ENCODE measurements around the gene MERTK.
A peak's percentile ranks its signal among the peaks of the same experiment; 100 is the strongest.

Gene MERTK

GRCh38 chr2:111946294-111947114, 48.1 kb downstream of the MERTK start:
- Histone ChIP-seq H3K27ac (ENCODE audit: low read depth, low read length) (peak overlapping the region; percentile 31), H3K27me3 (ENCODE audit: control insufficient read depth, insufficient read depth, low read length) (no peaks in the 10 kb centered on the region), H3K9me3 (ENCODE audit: control insufficient read depth, insufficient read depth, low read length) (no peaks in the 10 kb centered on the region), H3K9ac (ENCODE audit: low read depth, low read length) (no peak overlapping the region), H3K4me1 (ENCODE audit: control insufficient read depth, insufficient read depth, low read length) (no peaks in the 10 kb centered on the region), H3K36me3 (ENCODE audit: control insufficient read depth, insufficient read depth, low read length) (peaks cover 10% of the 10 kb centered on the region), H3K4me3 (ENCODE audit: low read depth, low read length) (no peak overlapping the region)

GRCh38 chr2:111947219-111947618, 48.8 kb downstream of the MERTK start:
- Histone ChIP-seq H3K9me3 (ENCODE audit: control insufficient read depth, insufficient read depth, low read length) (no peaks in the 10 kb centered on the region), H3K27ac (ENCODE audit: low read depth, low read length) (no peak overlapping the region), H3K4me3 (ENCODE audit: low read depth, low read length) (no peak overlapping the region), H3K4me1 (ENCODE audit: control insufficient read depth, insufficient read depth, low read length) (no peaks in the 10 kb centered on the region), H3K36me3 (ENCODE audit: control insufficient read depth, insufficient read depth, low read length) (peaks cover 10% of the 10 kb centered on the region), H3K9ac (ENCODE audit: low read depth, low read length) (no peak overlapping the region), H3K27me3 (ENCODE audit: control insufficient read depth, insufficient read depth, low read length) (no peaks in the 10 kb centered on the region)

- Histone ChIP-seq H3K9me3 (ENCODE audit: control insufficient read depth, insufficient read depth, low read length) (no peaks in the 10 kb centered on the region), H3K27me3 (ENCODE audit: control insufficient read depth, insufficient read depth, low read length) (no peaks in the 10 kb centered on the region), H3K36me3 (ENCODE audit: control insufficient read depth, insufficient read depth, low read length) (peaks cover 10% of the 10 kb centered on the region), H3K27ac (ENCODE audit: low read depth, low read length) (no peak overlapping the region), H3K9ac (ENCODE audit: low read depth, low read length) (no peak overlapping the region), H3K4me1 (ENCODE audit: control insufficient read depth, insufficient read depth, low read length) (no peaks in the 10 kb centered on the region), H3K4me3 (ENCODE audit: low read depth, low read length) (no peak overlapping the region)
Observed at GRCh38 chr2:111948832-111949231, 50.4 kb downstream of the MERTK start.

DNA sequence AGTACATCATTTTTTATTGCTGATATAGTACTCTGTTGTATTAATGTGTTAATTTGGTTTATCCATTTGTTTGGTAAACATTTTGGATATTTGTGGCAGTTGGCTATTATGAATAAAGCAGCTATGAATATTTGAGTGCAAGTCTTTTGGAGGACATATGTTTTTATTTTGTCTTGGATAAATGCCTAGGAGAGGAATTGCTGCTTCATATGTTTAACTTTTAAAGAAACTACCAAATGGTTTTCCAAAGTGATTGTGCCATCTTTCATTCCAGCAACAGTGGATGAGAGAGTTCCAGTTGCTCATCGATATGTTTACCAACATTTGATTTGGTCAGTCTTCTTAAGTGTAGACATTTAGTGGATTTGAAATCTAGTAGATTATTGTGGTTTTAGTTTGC, 51.8 kb downstream of the MERTK start:
- H3K9me3 ChIP-seq (ENCODE audit: control insufficient read depth, insufficient read depth, low read length), result no peaks in the 10 kb centered on the region
- H3K4me1 ChIP-seq (ENCODE audit: control insufficient read depth, insufficient read depth, low read length), result peaks cover 4% of the 10 kb centered on the region; the same call in 1 of the 2 replicates
- no peaks in the 10 kb centered on the region for H3K27me3 ChIP-seq (ENCODE audit: control insufficient read depth, insufficient read depth, low read length)

GRCh38 chr2:111951486-111951885, 53.1 kb downstream of the MERTK start:
- Histone ChIP-seq H3K4me3 (ENCODE audit: low read depth, low read length) (no peak overlapping the region), H3K27ac (ENCODE audit: low read depth, low read length) (no peak overlapping the region), H3K4me1 (ENCODE audit: control insufficient read depth, insufficient read depth, low read length) (peaks cover 4% of the 10 kb centered on the region; the same call in 1 of the 2 replicates), H3K27me3 (ENCODE audit: control insufficient read depth, insufficient read depth, low read length) (no peaks in the 10 kb centered on the region), H3K36me3 (ENCODE audit: control insufficient read depth, insufficient read depth, low read length) (peaks cover 10% of the 10 kb centered on the region; the same call in 1 of the 2 replicates), H3K9me3 (ENCODE audit: control insufficient read depth, insufficient read depth, low read length) (no peaks in the 10 kb centered on the region), H3K9ac (ENCODE audit: low read depth, low read length) (no peak overlapping the region)

More for the DNA sequence above, 51.8 kb downstream of the MERTK start:
- H3K9ac ChIP-seq (ENCODE audit: low read depth, low read length), result no peak overlapping the region
- no peak overlapping the region for H3K27ac ChIP-seq (ENCODE audit: low read depth, low read length)
- no peak overlapping the region for H3K4me3 ChIP-seq (ENCODE audit: low read depth, low read length)
- peaks cover 10% of the 10 kb centered on the region for H3K36me3 ChIP-seq (ENCODE audit: control insufficient read depth, insufficient read depth, low read length)

- Histone ChIP-seq H3K36me3 (ENCODE audit: control insufficient read depth, insufficient read depth, low read length) (0 out of 2 replicates have a peak, but pooled peaks cover 5% of the 10 kb centered on the region), H3K9ac (ENCODE audit: low read depth, low read length) (no peak overlapping the region), H3K4me1 (ENCODE audit: control insufficient read depth, insufficient read depth, low read length) (peaks cover 4% of the 10 kb centered on the region; the same call in 1 of the 2 replicates), H3K4me3 (ENCODE audit: low read depth, low read length) (no peak overlapping the region), H3K27ac (ENCODE audit: low read depth, low read length) (no peak overlapping the region), H3K27me3 (ENCODE audit: control insufficient read depth, insufficient read depth, low read length) (no peaks in the 10 kb centered on the region), H3K9me3 (ENCODE audit: control insufficient read depth, insufficient read depth, low read length) (no peaks in the 10 kb centered on the region)
Observed at GRCh38 chr2:111952871-111953452, 54.6 kb downstream of the MERTK start.

GRCh38 chr2:111954602-111955332, 56.4 kb downstream of the MERTK start:
- no peak overlapping the region for H3K4me3 ChIP-seq (ENCODE audit: low read depth, low read length)
- no peaks in the 10 kb centered on the region for H3K27me3 ChIP-seq (ENCODE audit: control insufficient read depth, insufficient read depth, low read length)
- H3K36me3 ChIP-seq (ENCODE audit: control insufficient read depth, insufficient read depth, low read length), result no peaks in the 10 kb centered on the region
- no peak overlapping the region for H3K9ac ChIP-seq (ENCODE audit: low read depth, low read length)
- H3K4me1 ChIP-seq (ENCODE audit: control insufficient read depth, insufficient read depth, low read length), result peaks cover 4% of the 10 kb centered on the region; the same call in 1 of the 2 replicates
- no peak overlapping the region for H3K27ac ChIP-seq (ENCODE audit: low read depth, low read length)
- H3K9me3 ChIP-seq (ENCODE audit: control insufficient read depth, insufficient read depth, low read length), result no peaks in the 10 kb centered on the region

DNA sequence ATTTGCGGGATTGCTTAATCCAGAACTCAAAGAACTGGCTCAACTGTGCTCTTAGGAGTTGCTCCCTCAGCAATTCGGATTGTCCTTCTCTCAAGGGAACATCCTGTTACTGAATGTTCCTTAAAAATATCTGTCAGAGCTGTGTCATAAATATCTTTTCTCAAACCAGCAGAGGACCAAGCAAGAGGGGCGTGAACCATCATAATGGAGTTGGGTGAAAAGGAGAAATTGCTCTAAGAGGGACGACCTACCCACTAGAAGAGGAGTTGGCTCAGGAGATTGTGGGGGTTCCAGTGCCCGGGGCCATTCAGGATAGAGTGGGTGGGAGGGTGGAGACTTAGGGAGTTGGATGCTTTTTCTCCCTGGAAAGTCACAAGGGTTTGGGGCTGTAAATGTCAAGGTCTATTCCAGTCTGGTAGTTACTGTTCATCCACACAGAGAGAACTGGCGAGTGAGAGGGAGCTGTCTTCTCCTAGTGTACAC, 59.5 kb downstream of the MERTK start:
- H3K27ac ChIP-seq (ENCODE audit: low read depth, low read length), result no peak overlapping the region
- no peaks in the 10 kb centered on the region for H3K27me3 ChIP-seq (ENCODE audit: control insufficient read depth, insufficient read depth, low read length)
- peaks cover 4% of the 10 kb centered on the region; the same call in 1 of the 2 replicates for H3K4me1 ChIP-seq (ENCODE audit: control insufficient read depth, insufficient read depth, low read length)
- no peaks in the 10 kb centered on the region for H3K9me3 ChIP-seq (ENCODE audit: control insufficient read depth, insufficient read depth, low read length)
- no peaks in the 10 kb centered on the region for H3K36me3 ChIP-seq (ENCODE audit: control insufficient read depth, insufficient read depth, low read length)
- no peak overlapping the region for H3K9ac ChIP-seq (ENCODE audit: low read depth, low read length)
- H3K4me3 ChIP-seq (ENCODE audit: low read depth, low read length), result no peak overlapping the region

GRCh38 chr2:111958901-111959300, 60.5 kb downstream of the MERTK start:
- no peaks in the 10 kb centered on the region for H3K36me3 ChIP-seq (ENCODE audit: control insufficient read depth, insufficient read depth, low read length)
- no peaks in the 10 kb centered on the region for H3K27me3 ChIP-seq (ENCODE audit: control insufficient read depth, insufficient read depth, low read length)
- H3K9me3 ChIP-seq (ENCODE audit: control insufficient read depth, insufficient read depth, low read length), result no peaks in the 10 kb centered on the region
- H3K4me3 ChIP-seq (ENCODE audit: low read depth, low read length), result no peak overlapping the region
- no peak overlapping the region for H3K27ac ChIP-seq (ENCODE audit: low read depth, low read length)
- peaks cover 4% of the 10 kb centered on the region; the same call in 1 of the 2 replicates for H3K4me1 ChIP-seq (ENCODE audit: control insufficient read depth, insufficient read depth, low read length)
- H3K9ac ChIP-seq (ENCODE audit: low read depth, low read length), result no peak overlapping the region

GRCh38 chr2:111961663-111962062, 63.3 kb downstream of the MERTK start:
- no peaks in the 10 kb centered on the region for H3K4me1 ChIP-seq (ENCODE audit: control insufficient read depth, insufficient read depth, low read length)
- no peak overlapping the region for H3K4me3 ChIP-seq (ENCODE audit: low read depth, low read length)
- no peaks in the 10 kb centered on the region for H3K27me3 ChIP-seq (ENCODE audit: control insufficient read depth, insufficient read depth, low read length)
- no peaks in the 10 kb centered on the region for H3K36me3 ChIP-seq (ENCODE audit: control insufficient read depth, insufficient read depth, low read length)
- H3K27ac ChIP-seq (ENCODE audit: low read depth, low read length), result no peak overlapping the region
- no peaks in the 10 kb centered on the region for H3K9me3 ChIP-seq (ENCODE audit: control insufficient read depth, insufficient read depth, low read length)
- H3K9ac ChIP-seq (ENCODE audit: low read depth, low read length), result no peak overlapping the region
